ENCODE data around the gene DNAJC2. TPM values are rescaled to one million over a fixed set of nuclear protein-coding genes. Genes with fewer than 3 reads are reported as not detected.

Gene DNAJC2
- total RNA-seq, 1 donor from 2014 or later = 67.1 TPM

DNA sequence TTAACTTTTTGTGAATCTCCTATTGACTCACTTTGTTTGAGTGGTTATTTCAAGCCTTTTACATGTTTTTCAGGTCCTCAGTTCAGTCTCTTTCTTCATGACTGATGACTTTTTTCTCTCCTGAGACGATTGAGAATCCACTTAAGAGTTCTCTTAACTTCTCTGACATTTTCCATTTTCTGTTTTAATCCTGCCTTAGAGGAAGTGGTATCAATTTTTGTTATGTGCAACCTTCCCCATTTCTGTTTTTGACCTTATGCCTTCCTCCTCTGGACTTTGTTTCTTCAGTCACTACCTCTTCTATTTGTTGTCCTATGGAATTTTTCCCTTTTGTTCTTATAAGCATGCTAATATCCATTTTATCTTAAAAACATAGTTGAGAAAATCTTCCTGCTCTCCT lies 5.2 kb upstream of the DNAJC2 start:
- intact Hi-C loops (cut with micrococcal nuclease) = loop anchor here (10.0 kb wide), 3 partner anchors 275 to 1665 kb away; partner anchors contain the start of genes ARMC10, FBXL13 and KMT2E

DNA sequence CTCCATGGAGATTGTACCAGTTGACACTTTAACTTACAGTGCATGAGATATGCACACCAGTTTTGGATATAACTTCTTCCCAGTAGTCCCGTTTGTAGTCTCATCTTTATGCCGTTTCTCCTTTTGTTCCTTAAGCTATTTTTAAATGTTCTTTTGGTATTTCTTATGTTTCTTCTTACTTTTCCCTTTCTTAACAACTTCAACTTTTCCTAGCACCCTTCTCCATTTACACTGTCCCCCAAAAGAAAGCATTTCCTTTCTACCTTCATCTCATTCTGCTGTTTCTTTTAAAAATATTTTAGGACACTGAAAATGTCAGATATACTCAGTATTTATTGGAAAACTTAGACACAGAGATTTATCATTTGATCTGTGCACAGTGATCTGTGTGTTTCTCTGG lies 4.4 kb upstream of the DNAJC2 start:
- no peak for DNase-seq
- no peaks in the 10 kb centered on the region for H3K9me3 Mint-ChIP-seq
- peaks cover 49% of the 10 kb centered on the region for H3K4me1 Mint-ChIP-seq
- peak overlapping the region; percentile 97 for H3K4me3 Mint-ChIP-seq
- H3K27ac Mint-ChIP-seq = peak overlapping the region; percentile 62
- peaks cover 36% of the 10 kb centered on the region for H3K36me3 Mint-ChIP-seq (ENCODE audit: low read depth)
- intact Hi-C loops (cut with micrococcal nuclease) = loop anchor here (10.0 kb wide), 3 partner anchors 274 to 1666 kb away; partner anchors contain the start of genes ARMC10, FBXL13 and KMT2E
- H3K27me3 Mint-ChIP-seq = no peaks in the 10 kb centered on the region

More for the DNA sequence above, 5.2 kb upstream of the DNAJC2 start:
- H3K4me3 Mint-ChIP-seq = peak overlapping the region; percentile 97
- peaks cover 47% of the 10 kb centered on the region for H3K4me1 Mint-ChIP-seq
- peak overlapping the region; percentile 84 for H3K27ac Mint-ChIP-seq
- H3K27me3 Mint-ChIP-seq = no peaks in the 10 kb centered on the region
- peaks cover 35% of the 10 kb centered on the region for H3K36me3 Mint-ChIP-seq (ENCODE audit: low read depth)
- no peaks in the 10 kb centered on the region for H3K9me3 Mint-ChIP-seq
- DNase-seq = no peak

DNA sequence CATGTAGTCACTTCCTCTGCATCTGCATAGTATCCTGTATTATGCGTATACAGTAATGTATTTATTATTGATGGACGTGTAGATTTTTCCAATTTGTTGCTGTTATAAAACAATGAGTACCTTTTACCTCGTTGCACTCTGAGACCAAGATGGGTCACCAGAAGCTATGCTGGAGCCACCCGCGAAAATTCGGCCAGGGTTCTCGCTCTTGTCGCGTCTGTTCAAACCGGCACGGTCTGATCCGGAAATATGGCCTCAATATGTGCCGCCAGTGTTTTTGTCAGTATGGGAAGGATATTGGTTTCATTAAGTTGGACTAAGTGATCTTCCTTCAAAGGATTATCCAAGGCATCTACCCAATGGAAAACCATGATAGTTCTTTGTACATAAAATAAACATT lies 3.9 kb upstream of the DNAJC2 start:
- Mint-ChIP-seq H3K4me1 (peaks cover 49% of the 10 kb centered on the region), H3K27me3 (no peaks in the 10 kb centered on the region), H3K27ac (peak overlapping the region; percentile 79), H3K4me3 (peak overlapping the region; percentile 97), H3K36me3 (ENCODE audit: low read depth) (peaks cover 39% of the 10 kb centered on the region), H3K9me3 (no peaks in the 10 kb centered on the region)
- intact Hi-C loops (cut with micrococcal nuclease) = loop anchor here (10.0 kb wide), 3 partner anchors 274 to 1666 kb away; partner anchors contain the start of genes ARMC10, FBXL13 and KMT2E
- DNase-seq = peak; percentile 65

DNA sequence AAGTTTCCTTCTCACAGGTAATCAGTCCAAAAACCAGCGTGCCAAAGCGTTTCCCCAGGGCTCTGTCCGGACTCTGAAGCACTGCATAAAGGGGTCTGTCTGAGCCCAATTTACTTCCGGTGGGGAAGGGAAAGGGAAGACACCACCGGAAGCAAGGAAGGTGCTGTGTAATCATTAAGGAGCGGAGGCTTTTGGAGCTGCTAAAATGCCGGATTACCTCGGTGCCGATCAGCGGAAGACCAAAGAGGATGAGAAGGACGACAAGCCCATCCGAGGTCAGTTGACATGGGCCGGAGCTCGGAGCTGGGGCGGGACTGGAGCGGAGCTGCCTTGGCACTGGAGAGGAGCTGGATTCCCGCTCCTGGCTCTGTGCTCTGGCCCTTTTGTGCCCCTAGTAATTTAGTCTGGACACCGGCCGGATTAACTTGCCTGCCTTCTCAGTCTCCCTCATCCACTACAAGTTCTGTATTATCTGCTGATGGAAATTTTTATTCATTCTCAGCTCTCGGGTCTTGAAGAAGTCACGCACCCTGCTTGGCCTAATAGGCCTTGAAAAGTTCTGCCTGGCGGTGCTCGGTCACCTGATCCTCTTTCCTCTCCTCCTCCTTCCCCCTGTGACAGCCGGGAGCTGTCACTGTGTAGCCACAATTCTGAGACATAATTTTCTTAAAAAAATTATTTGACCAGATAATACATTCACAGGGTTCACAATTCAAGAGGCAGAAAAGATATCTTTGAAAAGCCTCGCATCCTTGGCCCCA lies 3.1 kb upstream of the DNAJC2 start, which contains the start of gene PSMC2:
Gene PSMC2 (plus strand): TSS at position 137 of the 761 bp plus-strand sequence. CDS start 69 bp downstream, at position 206.
- peak within 1 kb of the TSS; percentile 97 for H3K4me3 Mint-ChIP-seq
- peak within 1 kb of the TSS; percentile 96 for H3K27ac Mint-ChIP-seq
- no peaks in the 10 kb centered on the region for H3K9me3 Mint-ChIP-seq
- intact Hi-C loops (cut with micrococcal nuclease) = loop anchor here (1.0 to 10.0 kb wide), 4 partner anchors 198 to 1667 kb away; partner anchors contain the start of genes ARMC10, FBXL13, KMT2E and NAPEPLD
- DNase-seq = peak; percentile 96
- H3K36me3 Mint-ChIP-seq (ENCODE audit: low read depth) = peaks cover 36% of the 10 kb centered on the region
- no peaks in the 10 kb centered on the region for H3K27me3 Mint-ChIP-seq
- peaks cover 46% of the 10 kb centered on the region for H3K4me1 Mint-ChIP-seq

DNA sequence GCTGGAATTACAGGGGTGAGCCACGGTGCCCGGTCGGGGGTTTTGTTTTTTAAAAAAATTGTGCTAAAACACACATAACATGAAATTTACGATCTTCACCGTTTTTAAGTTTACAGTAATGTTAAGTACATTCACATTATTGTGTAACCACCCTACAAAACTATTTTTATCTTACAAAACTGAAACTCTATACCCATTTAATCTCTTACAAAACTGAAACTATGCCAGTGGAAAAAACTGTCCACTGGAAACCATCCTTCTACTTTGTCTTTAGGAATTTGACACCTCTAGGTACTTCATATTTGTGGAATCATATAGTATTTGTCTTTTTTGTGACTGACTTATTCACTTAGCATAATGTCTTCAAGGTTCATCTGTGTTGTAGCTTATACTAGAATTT lies 1.8 kb upstream of the DNAJC2 start:
- Mint-ChIP-seq H3K27me3 (no peaks in the 10 kb centered on the region), H3K9me3 (no peaks in the 10 kb centered on the region), H3K4me3 (peak overlapping the region; percentile 97), H3K36me3 (ENCODE audit: low read depth) (peaks cover 35% of the 10 kb centered on the region), H3K27ac (no peak overlapping the region), H3K4me1 (peaks cover 44% of the 10 kb centered on the region)
- DNase-seq = no peak
- intact Hi-C loops (cut with micrococcal nuclease) = loop anchor here (10.0 kb wide), 3 partner anchors 272 to 1668 kb away; partner anchors contain the start of genes ARMC10, FBXL13 and KMT2E

DNA sequence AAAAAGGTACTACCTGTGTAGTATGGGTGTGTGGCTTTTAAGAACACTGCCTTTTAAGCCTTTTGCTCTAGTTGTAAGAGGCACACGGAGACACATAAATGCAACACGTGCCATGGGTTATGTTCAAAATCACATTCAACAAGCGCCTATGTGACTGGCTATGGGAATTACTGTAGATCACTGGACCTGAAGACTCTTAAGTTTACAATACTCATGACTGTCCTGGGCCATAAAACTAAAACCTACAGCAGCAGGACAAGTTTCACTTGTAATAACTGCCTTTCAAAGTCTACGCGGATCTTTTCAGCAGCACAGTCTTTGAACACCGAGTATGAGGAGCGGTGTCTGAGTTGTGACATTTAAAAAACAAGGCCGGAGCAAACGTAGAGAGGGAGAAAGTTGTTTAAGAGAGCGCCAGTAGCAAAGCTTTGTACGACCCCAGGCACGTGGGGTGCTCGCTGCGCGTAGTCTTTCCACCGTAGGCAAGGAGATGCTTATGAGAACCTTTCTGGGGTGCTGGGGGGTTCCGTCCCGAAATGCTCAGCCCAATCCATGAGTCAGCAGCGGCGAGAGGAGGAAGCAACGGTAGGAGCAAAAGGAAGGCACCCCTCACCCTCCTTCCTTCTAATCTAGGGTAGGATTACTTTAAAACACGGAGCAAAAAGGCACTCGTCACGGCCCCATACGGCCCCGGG lies 662 bp downstream of the DNAJC2 start:
- intact Hi-C loops (cut with micrococcal nuclease) = loop anchor here (1.0 to 10.0 kb wide), 5 partner anchors 47 to 1671 kb away; partner anchors contain the start of genes ARMC10, FBXL13, KMT2E and PMPCB
- Mint-ChIP-seq H3K36me3 (ENCODE audit: low read depth) (peaks cover 48% of the 10 kb centered on the region), H3K9me3 (no peaks in the 10 kb centered on the region), H3K4me3 (peak overlapping the region; percentile 100), H3K4me1 (peaks cover 50% of the 10 kb centered on the region), H3K27me3 (no peaks in the 10 kb centered on the region), H3K27ac (peak overlapping the region; percentile 99)
- peak; percentile 79 for DNase-seq

DNA sequence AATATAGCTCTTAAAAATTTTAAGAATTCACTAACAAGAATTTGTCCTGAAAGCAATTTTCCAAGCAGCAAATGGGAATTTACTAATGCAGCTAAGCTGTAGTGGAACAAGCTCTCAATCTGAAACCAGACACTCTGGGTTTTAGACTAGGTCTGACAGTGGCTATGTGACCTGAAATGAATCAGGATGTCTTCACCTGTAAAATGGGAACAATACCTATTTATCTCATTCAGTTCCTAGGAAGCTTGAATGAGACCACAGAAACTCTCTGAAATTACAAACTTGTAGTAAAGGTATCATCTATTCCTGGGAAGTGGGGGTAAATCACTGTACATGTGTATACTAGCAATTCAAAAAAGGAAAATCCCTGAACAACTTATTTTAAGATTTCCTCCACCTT lies 1.2 kb downstream of the DNAJC2 start:
- DNase-seq = no peak
- Mint-ChIP-seq H3K4me3 (peak overlapping the region; percentile 100), H3K4me1 (peaks cover 47% of the 10 kb centered on the region), H3K36me3 (ENCODE audit: low read depth) (peaks cover 45% of the 10 kb centered on the region), H3K9me3 (no peaks in the 10 kb centered on the region), H3K27me3 (no peaks in the 10 kb centered on the region), H3K27ac (peak overlapping the region; percentile 99)
- intact Hi-C loops (cut with micrococcal nuclease) = loop anchor here (5.0 to 10.0 kb wide), 4 partner anchors 64 to 1671 kb away; partner anchors contain the start of genes ARMC10, FBXL13 and KMT2E

DNA sequence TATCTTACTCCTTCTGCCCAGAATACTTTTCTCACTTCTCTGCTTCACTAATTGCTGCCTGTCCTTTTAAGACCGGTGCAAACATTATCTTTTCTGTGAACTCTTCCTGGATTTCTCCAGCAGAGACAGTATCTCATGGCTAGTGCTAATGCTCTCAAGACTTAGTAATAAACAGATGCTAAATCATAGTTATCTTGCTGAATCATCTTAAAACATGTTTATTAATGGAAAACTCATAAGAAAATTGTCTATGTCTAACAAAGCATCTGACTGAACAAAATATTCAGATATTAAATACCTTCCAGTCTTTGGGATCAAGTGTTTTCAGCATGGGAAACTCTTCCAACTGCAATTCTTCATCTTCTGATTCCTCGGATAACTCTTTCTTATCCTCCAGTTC lies 3.1 kb downstream of the DNAJC2 start:
- no peak overlapping the region for H3K27ac Mint-ChIP-seq
- H3K27me3 Mint-ChIP-seq = no peaks in the 10 kb centered on the region
- DNase-seq = no peak
- intact Hi-C loops (cut with micrococcal nuclease) = loop anchor here (5.0 to 10.0 kb wide), 4 partner anchors 66 to 1673 kb away; partner anchors contain the start of genes ARMC10, FBXL13 and KMT2E
- H3K4me3 Mint-ChIP-seq = no peak overlapping the region
- peaks cover 40% of the 10 kb centered on the region for H3K4me1 Mint-ChIP-seq
- H3K9me3 Mint-ChIP-seq = no peaks in the 10 kb centered on the region
- peaks cover 55% of the 10 kb centered on the region for H3K36me3 Mint-ChIP-seq (ENCODE audit: low read depth)

DNA sequence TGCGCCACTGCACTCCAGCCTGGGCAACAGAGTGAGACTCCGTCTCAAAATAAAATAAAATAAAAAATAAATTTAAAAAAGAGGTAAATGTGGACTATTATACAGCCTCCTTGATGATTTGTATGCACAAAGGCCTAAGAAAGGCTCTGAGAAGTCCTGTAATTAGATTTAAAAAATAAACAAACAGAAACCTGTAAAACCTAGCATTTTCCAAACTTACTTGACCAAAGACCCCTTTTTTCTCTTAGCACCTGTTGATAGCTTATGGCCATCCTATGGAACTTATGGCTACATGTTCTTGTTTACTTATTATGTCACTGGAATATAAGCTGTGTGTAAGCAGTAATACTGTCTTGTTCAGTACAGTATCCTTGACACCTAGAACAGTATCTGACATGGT lies 5.7 kb downstream of the DNAJC2 start:
- no peak for DNase-seq
- no peak overlapping the region for H3K27ac Mint-ChIP-seq
- intact Hi-C loops (cut with micrococcal nuclease) = no loop called here
- H3K9me3 Mint-ChIP-seq = no peaks in the 10 kb centered on the region
- peaks cover 52% of the 10 kb centered on the region for H3K36me3 Mint-ChIP-seq (ENCODE audit: low read depth)
- H3K27me3 Mint-ChIP-seq = no peaks in the 10 kb centered on the region
- peaks cover 27% of the 10 kb centered on the region for H3K4me1 Mint-ChIP-seq
- no peak overlapping the region for H3K4me3 Mint-ChIP-seq

DNA sequence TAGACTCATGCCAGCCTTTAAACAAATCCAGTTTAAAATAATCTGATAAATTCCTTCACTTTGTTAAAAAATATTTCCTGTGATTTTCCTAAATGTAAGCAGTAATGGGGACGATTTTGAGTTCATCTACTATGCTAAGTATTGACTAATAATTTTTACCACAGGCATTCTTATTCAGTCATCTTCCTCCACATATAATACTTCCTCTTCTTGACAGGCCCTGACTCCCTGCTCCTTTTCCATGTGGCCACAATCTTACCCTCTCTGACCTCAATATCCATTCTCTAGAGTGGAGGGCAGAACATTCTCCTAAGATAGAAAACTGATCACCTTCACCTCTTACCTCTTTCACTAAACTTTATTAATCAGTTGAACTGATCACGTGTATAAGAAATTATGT lies 7.8 kb downstream of the DNAJC2 start:
- Mint-ChIP-seq H3K27ac (no peak overlapping the region), H3K4me3 (no peak overlapping the region), H3K27me3 (no peaks in the 10 kb centered on the region), H3K9me3 (no peaks in the 10 kb centered on the region), H3K4me1 (peaks cover 24% of the 10 kb centered on the region), H3K36me3 (ENCODE audit: low read depth) (peaks cover 50% of the 10 kb centered on the region)
- no peak for DNase-seq
- intact Hi-C loops (cut with micrococcal nuclease) = no loop called here

DNA sequence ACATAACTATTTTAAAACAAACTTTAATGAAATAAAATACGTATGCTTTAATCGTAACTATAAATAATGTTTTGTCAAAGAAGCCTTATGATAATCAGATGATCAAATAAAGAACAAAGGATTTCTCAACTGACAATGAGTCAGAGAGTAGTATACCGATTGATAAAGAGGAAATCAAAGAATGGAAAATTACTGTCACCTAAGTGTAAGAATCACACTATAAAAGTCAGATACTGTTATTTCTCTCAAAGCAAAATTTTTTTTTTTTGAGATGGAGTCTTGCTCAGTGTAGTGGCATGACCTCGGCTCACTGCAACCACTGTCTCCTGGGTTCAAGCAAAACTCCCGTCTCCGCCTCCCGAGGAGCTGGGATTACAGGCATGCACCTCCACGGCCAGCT lies 18.8 kb downstream of the DNAJC2 start:
- intact Hi-C loops (cut with micrococcal nuclease) = no loop called here
- Mint-ChIP-seq H3K27ac (peak overlapping the region; percentile 76), H3K36me3 (ENCODE audit: low read depth) (peaks cover 43% of the 10 kb centered on the region), H3K4me1 (peaks cover 4% of the 10 kb centered on the region), H3K9me3 (no peaks in the 10 kb centered on the region), H3K27me3 (no peaks in the 10 kb centered on the region), H3K4me3 (no peak overlapping the region)
- DNase-seq = no peak

DNA sequence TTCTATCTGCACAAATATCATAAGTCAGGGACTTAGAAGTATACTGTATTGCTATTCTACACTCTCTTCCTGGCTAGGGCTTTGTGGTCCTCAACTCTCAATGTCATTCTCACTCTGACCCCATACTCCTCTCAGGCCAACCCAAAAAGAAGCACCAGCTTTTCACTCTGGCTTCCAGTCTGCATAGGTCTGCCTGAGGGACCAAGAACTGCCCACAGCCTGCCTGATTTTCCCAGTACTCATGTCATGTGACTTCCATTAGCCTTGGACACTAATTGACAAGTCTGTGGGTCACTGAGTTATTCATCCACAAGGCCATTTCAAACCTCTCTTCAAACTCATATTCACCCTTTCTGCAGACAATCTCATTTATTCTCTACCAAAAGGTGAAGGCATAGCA lies 27.6 kb downstream of the DNAJC2 start:
- Mint-ChIP-seq H3K27ac (no peak overlapping the region), H3K27me3 (no peaks in the 10 kb centered on the region), H3K4me3 (no peak overlapping the region), H3K4me1 (peaks cover 4% of the 10 kb centered on the region), H3K36me3 (ENCODE audit: low read depth) (peaks cover 77% of the 10 kb centered on the region), H3K9me3 (no peaks in the 10 kb centered on the region)
- intact Hi-C loops (cut with micrococcal nuclease) = no loop called here
- no peak for DNase-seq

DNA sequence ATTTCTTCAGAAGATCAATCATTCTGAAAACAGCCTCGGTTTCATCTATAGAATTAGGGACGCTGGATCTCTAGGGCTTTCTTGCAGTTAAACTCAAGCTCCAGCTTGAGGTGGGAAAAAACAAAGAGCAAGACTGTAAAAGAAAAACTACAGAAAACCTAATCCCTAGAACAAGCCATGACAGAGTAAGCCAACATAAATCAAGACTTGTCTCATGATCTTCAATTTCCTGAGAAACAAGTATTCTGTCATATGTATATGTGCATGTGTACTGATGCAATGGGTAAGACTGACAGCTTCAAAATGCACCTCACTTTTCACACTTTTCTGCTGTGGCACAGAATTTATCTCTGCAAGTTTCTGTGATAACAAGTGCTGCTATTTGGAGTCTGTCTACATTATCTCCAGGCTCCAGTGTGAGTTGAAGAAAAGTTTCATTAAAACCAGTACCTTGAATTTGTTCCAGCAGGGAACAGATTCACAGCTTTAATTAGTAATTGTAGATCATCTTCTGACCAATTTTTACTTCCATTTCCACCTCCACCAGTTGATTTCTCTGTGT lies 28.1 kb downstream of the DNAJC2 start:
- H3K9me3 Mint-ChIP-seq = no peaks in the 10 kb centered on the region
- H3K36me3 Mint-ChIP-seq (ENCODE audit: low read depth) = peaks cover 77% of the 10 kb centered on the region
- no peak overlapping the region for H3K4me3 Mint-ChIP-seq
- DNase-seq = no peak
- H3K27ac Mint-ChIP-seq = no peak overlapping the region
- H3K27me3 Mint-ChIP-seq = no peaks in the 10 kb centered on the region
- peaks cover 4% of the 10 kb centered on the region for H3K4me1 Mint-ChIP-seq
- intact Hi-C loops (cut with micrococcal nuclease) = no loop called here
